GM12878 (cell line): ENCODE results near the gene NRXN3. TPM values are rescaled to one million over a fixed set of nuclear protein-coding genes. Genes with fewer than 3 reads are reported as not detected.

Experiments
- ATAC-seq: fragments of 200-7000 bp; cut with Tn5 transposase; 3 replicates; pipeline ENCODE4 v1.9.1; 2020; ENCODE audit warnings: mild to moderate bottlenecking, moderate library complexity
- BruUV-seq: library from RNA; stranded (reverse); fragments of 400-500 nt; replicated peaks from 2 replicates; lab custom pipeline; 2021; lab: Mats Ljungman, UMichigan
- CTCF ChIA-PET: fragments of 300-600 bp; sonication (Branson Sonifier 250); formaldehyde crosslinking; extraction: SDS; loops from one replicate; lab custom pipeline; 2021; ENCODE audit warnings: inconsistent platforms; lab: Yijun Ruan, JAX
- POLR2A ChIA-PET: fragments of 350-600 bp; formaldehyde crosslinking; extraction: SDS; loops from one replicate; lab custom pipeline; 2021; ENCODE audit warnings: inconsistent platforms; lab: Charles Lee
- RAD21 ChIA-PET: fragments of 300-600 bp; sonication (Branson Sonifier 250); formaldehyde crosslinking; loops from one replicate; lab custom pipeline; 2023; ENCODE audit warnings: antibody characterized with exemption; ENCODE audit not compliant: unreplicated experiment; lab: Charles Lee
- SMC1A ChIA-PET: fragments of 300-600 bp; sonication (Branson Sonifier 250); formaldehyde crosslinking; loops from one replicate; lab custom pipeline; 2023; ENCODE audit not compliant: unreplicated experiment, uncharacterized antibody; lab: Charles Lee
- DNase-seq: peaks from one replicate; pipeline ENCODE4 v3.0.0-alpha.2; 2011; ENCODE audit warnings: low read depth, low spot score
- FAIRE-seq: peaks from 3 replicates; lab custom pipeline; 2011; peaks lifted over from hg19 to GRCh38; lab: Jason Lieb, UNC
- H2AFZ ChIP-seq: 2 replicates; pipeline ENCODE4 v1.6.0; 2011; ENCODE audit warnings: low read depth, low read length, control low read depth; ENCODE audit not compliant: control insufficient read depth
- H3K27ac ChIP-seq: 2 replicates; pipeline ENCODE4 v1.5.1; 2011; ENCODE audit warnings: control low read depth; ENCODE audit not compliant: control insufficient read depth, insufficient read depth
- H3K27me3 ChIP-seq, 2 experiments: replicated peaks in 1 of 2; 2 replicates each; pipeline versions ENCODE4 v1.6.0 to v1.6.1; 2011; ENCODE audit warnings: low read length in 1 of 2; ENCODE audit not compliant: control insufficient read depth in 2 of 2, insufficient read depth in 2 of 2
- H3K36me3 ChIP-seq, 2 experiments: 2 replicates each; pipeline ENCODE4 v1.5.1; 2011; ENCODE audit warnings: low read length in 1 of 2; ENCODE audit not compliant: control insufficient read depth in 2 of 2, insufficient read depth in 2 of 2
- H3K4me1 ChIP-seq: 2 replicates; pipeline ENCODE4 v1.6.1; 2011; ENCODE audit warnings: mild to moderate bottlenecking, low read length, moderate library complexity, mixed read lengths; ENCODE audit not compliant: control insufficient read depth, insufficient read depth
- H3K4me2 ChIP-seq: 2 replicates; pipeline ENCODE4 v1.6.0; 2011; ENCODE audit warnings: control low read depth; ENCODE audit not compliant: control insufficient read depth, insufficient read depth
- H3K4me3 ChIP-seq: fragments of 200-600 bp; sonication (generic); 2 replicates; pipeline ENCODE4 v1.5.1; 2016
- H3K79me2 ChIP-seq: 2 replicates; pipeline ENCODE4 v1.6.0; 2011; ENCODE audit warnings: low read length; ENCODE audit not compliant: control insufficient read depth, insufficient read depth
- H3K9ac ChIP-seq: 2 replicates; pipeline ENCODE4 v1.8.0; 2011; ENCODE audit warnings: low read length, control low read depth, mixed read lengths; ENCODE audit not compliant: control insufficient read depth, insufficient read depth
- H3K9me3 ChIP-seq: replicated peaks from 3 replicates; pipeline ENCODE4 v1.5.1; 2011; ENCODE audit warnings: mild to moderate bottlenecking, low read length; ENCODE audit not compliant: control insufficient read depth, insufficient read depth
- H4K20me1 ChIP-seq: 2 replicates; pipeline ENCODE4 v1.6.0; 2011; ENCODE audit not compliant: control insufficient read depth, insufficient read depth
- IRF4 ChIP-seq: IDR thresholded peaks from 2 replicates; pipeline ENCODE4 v1.6.1; 2011; ENCODE audit warnings: low read depth, low read length
- MLLT1 ChIP-seq: fragments of 450-650 bp; IDR thresholded peaks from 2 replicates; pipeline ENCODE4 v1.6.1; 2016; ENCODE audit warnings: mild to moderate bottlenecking
- NFYA ChIP-seq: IDR thresholded peaks from 2 replicates; pipeline ENCODE4 v1.6.1; 2011; ENCODE audit warnings: low read depth, mild to moderate bottlenecking, low read length, improper control_type of control experiment, borderline replicate concordance
- NR2C2 ChIP-seq: IDR thresholded peaks from 2 replicates; pipeline ENCODE4 v1.6.1; 2011; ENCODE audit warnings: borderline replicate concordance, low read depth; ENCODE audit not compliant: control insufficient read depth, insufficient read length
- PKNOX1 ChIP-seq: fragments of 450-650 bp; IDR thresholded peaks from 2 replicates; pipeline ENCODE4 v1.6.1; 2016; ENCODE audit warnings: mild to moderate bottlenecking
- POLR2AphosphoS5 ChIP-seq: IDR thresholded peaks from 2 replicates; pipeline ENCODE4 v1.6.1; 2011; ENCODE audit warnings: mild to moderate bottlenecking, low read length, inconsistent platforms
- RAD51 ChIP-seq: fragments of 450-650 bp; IDR thresholded peaks from 2 replicates; pipeline ENCODE4 v1.6.1; 2016; ENCODE audit warnings: moderate library complexity, mild to moderate bottlenecking, inconsistent platforms
- SIX5 ChIP-seq: IDR thresholded peaks from 2 replicates; pipeline ENCODE4 v1.6.1; 2011; ENCODE audit warnings: mild to moderate bottlenecking, low read depth, low read length, moderate library complexity; ENCODE audit not compliant: severe bottlenecking
- SREBF1 ChIP-seq: IDR thresholded peaks from 2 replicates; pipeline ENCODE4 v1.6.1; 2012; ENCODE audit warnings: mild to moderate bottlenecking, low read length
- SREBF2 ChIP-seq: IDR thresholded peaks from 2 replicates; pipeline ENCODE4 v1.6.1; 2012; ENCODE audit warnings: mild to moderate bottlenecking, low read length
- SRF ChIP-seq, 2 experiments: IDR thresholded peaks; 2 replicates each; pipeline ENCODE4 v1.6.1; 2011; ENCODE audit warnings: low read depth in 2 of 2, low read length in 2 of 2, mild to moderate bottlenecking in 1 of 2, moderate library complexity in 1 of 2
- SUZ12 ChIP-seq: fragments of 200-600 bp; sonication (generic); IDR thresholded peaks from one replicate; pipeline ENCODE4 v1.6.1; 2018; ENCODE audit warnings: antibody characterized with exemption, mild to moderate bottlenecking; ENCODE audit not compliant: unreplicated experiment
- TAF1 ChIP-seq: IDR thresholded peaks from 2 replicates; pipeline ENCODE4 v1.6.1; 2011; ENCODE audit warnings: mild to moderate bottlenecking, low read depth, low read length, borderline replicate concordance
- TCF3 ChIP-seq: IDR thresholded peaks from 2 replicates; pipeline ENCODE4 v1.6.1; 2012; ENCODE audit warnings: low read depth, mild to moderate bottlenecking, low read length, borderline replicate concordance; ENCODE audit not compliant: insufficient read depth
- YBX1 ChIP-seq: fragments of 450-650 bp; IDR thresholded peaks from 2 replicates; pipeline ENCODE4 v1.6.1; 2016; ENCODE audit warnings: antibody characterized with exemption
- YY1 ChIP-seq: IDR thresholded peaks from 2 replicates; pipeline ENCODE4 v1.6.1; 2011; ENCODE audit warnings: low read depth, mild to moderate bottlenecking, low read length
- ZNF592 ChIP-seq: fragments of 450-650 bp; IDR thresholded peaks from 2 replicates; pipeline ENCODE4 v1.6.1; 2017; ENCODE audit warnings: mild to moderate bottlenecking, moderate library complexity
- WGBS: methylation state at CpG from one replicate; pipeline ENCODE4 v1.1.6; 2016; ENCODE audit warnings: low lambda C conversion rate; ENCODE audit not compliant: insufficient replicate concordance, insufficient coverage; ENCODE audit errors: missing lambda C conversion rate; 5-methylcytosine and 5-hydroxymethylcytosine counted together
- in situ Hi-C: fragments of 300-500 bp; cut with MboI; formaldehyde crosslinking; loops from 9 replicates; pipeline ENCODE4 v1.14.3; 2018; ENCODE audit warnings: mixed read lengths
- intact Hi-C: fragments of 100-400 bp; cut with micrococcal nuclease; formaldehyde crosslinking; loops from one replicate; pipeline ENCODE4 v1.14.2; 2022; ENCODE audit not compliant: unreplicated experiment
- polyA plus RNA-seq, 11 experiments: library from polyadenylated mRNA; depleted of rRNA in 4 of 11; unstranded in 6 of 11; stranded (reverse) in 5 of 11; fragments of >200 nt; fragmentation: Nextera tagmentation in 4 of 11; fragmentation: Illumina TruSeq in 1 of 11; extraction: Ambion mirVana in 4 of 11; extraction: Trizol in 1 of 11; gene quantifications; 1 replicate in 1 of 11; 2 replicates in 10 of 11; pipeline versions ENCODE4 v1.2.1 to v1.2.3, GENCODE V29; 2011 to 2016; ENCODE audit warnings: inconsistent platforms in 2 of 11, missing spikeins in 2 of 11, low read depth in 1 of 11
- total RNA-seq, 4 experiments: library from RNA; depleted of rRNA in 3 of 4; stranded (reverse); fragments of >200 nt in 3 of 4; fragmentation: Illumina TruSeq in 1 of 4; extraction: Trizol in 1 of 4; gene quantifications; 2 replicates each; pipeline versions ENCODE4 v1.2.1 to v1.2.3, GENCODE V29; 2013 to 2021

NRXN3 gene
- total and polyA plus RNA-seq, 10 of the 15 experiments (the other 5 are each of a cell fraction or from before 2014, with no cell fraction given), result 0.52 to 3.3 (median 1.4) TPM

- BruUV-seq, result no TSS peak
- H4K20me1 ChIP-seq, result no peaks in the 10 kb centered on the region
- no peak overlapping the region for H2AFZ ChIP-seq
- no peaks in the 10 kb centered on the region for H3K27me3 ChIP-seq
- in situ Hi-C loops, result no loop called here
- ChIA-PET CTCF (no interaction called here), SMC1A (no interaction called here), POLR2A (no interaction called here), RAD21 (no interaction called here)
- ATAC-seq (no peak), FAIRE-seq (no peak), DNase-seq (no peak)
- H3K9ac ChIP-seq, result no peak overlapping the region
- H3K4me2 ChIP-seq, result no peak overlapping the region
- no peak overlapping the region for H3K4me3 ChIP-seq
- WGBS, result 54% methylated on average over 4 of the region's 4 CpGs
- H3K79me2 ChIP-seq, result no peaks in the 10 kb centered on the region
- intact Hi-C loops, result loop anchor here (1.0 kb wide), 1 partner anchor 11 kb away; no protein-coding TSS in a partner anchor
- H3K36me3 ChIP-seq, result no peaks in the 10 kb centered on the region
- H3K9me3 ChIP-seq, result no peaks in the 10 kb centered on the region; the same call in 2 of the 3 replicates
- H3K4me1 ChIP-seq, result no peaks in the 10 kb centered on the region
- no peak overlapping the region for H3K27ac ChIP-seq
- TF ChIP-seq SIX5 (no peak), SUZ12 (no peak), TAF1 (no peak), TCF3 (no peak), YY1 (no peak), RAD51 (no peak), SRF (IDR thresholded peaks at IDR 0.05; ENCODE audit: low read depth in 2 of 2, low read length in 2 of 2) (no peak), SREBF1 (no peak), NR2C2 (no peak), ZNF592 (no peak), PKNOX1 (no peak), YBX1 (no peak), IRF4 (no peak), SREBF2 (no peak), POLR2AphosphoS5 (no peak), MLLT1 (no peak), NFYA (no peak)
- TF ChIP-seq, all 136 proteins: peak for 0
Measured at GRCh38 chr14:79649856-79650255, 1479.7 kb downstream of the NRXN3 start.
